IMR-90 (cell line): ENCODE results near the gene CTXN3. TPM values are rescaled to one million over a fixed set of nuclear protein-coding genes. Genes with fewer than 3 reads are reported as not detected.

ENCODE experiments used
- ATAC-seq: fragments of 200-7000 bp; cut with Tn5 transposase; 2 replicates; pipeline ENCODE4 v1.9.1; 2020; ENCODE audit warnings: low read depth, mild to moderate bottlenecking, moderate library complexity
- BruUV-seq: library from RNA; stranded (reverse); fragments of 400-500 nt; replicated peaks from 2 replicates; lab custom pipeline; 2021; lab: Mats Ljungman, UMichigan
- CTCF ChIA-PET: fragments of 300-600 bp; formaldehyde crosslinking; extraction: SDS; loops from one replicate; lab custom pipeline; 2021; ENCODE audit warnings: antibody characterized with exemption; lab: Yijun Ruan, JAX
- POLR2A ChIA-PET: fragments of 300-600 bp; sonication (Branson Sonifier 250); formaldehyde crosslinking; loops from one replicate; lab custom pipeline; 2022; ENCODE audit warnings: antibody characterized with exemption; ENCODE audit not compliant: unreplicated experiment; lab: Charles Lee
- DNase-seq: peaks from one replicate; pipeline ENCODE4 v3.0.0; 2013
- H2AFZ ChIP-seq: replicated peaks from 2 replicates; pipeline ENCODE3; 2013; ENCODE audit warnings: low read length, mild to moderate bottlenecking; ENCODE audit not compliant: poor library complexity
- H2AK5ac ChIP-seq: 2 replicates; pipeline ENCODE4 v1.6.1; 2013; ENCODE audit warnings: low read depth, low read length, inconsistent platforms
- H2AK9ac ChIP-seq: replicated peaks from 2 replicates; pipeline ENCODE3; 2013; ENCODE audit warnings: mild to moderate bottlenecking, low read depth, low read length, moderate library complexity; ENCODE audit not compliant: poor library complexity
- H2BK120ac ChIP-seq: 2 replicates; pipeline ENCODE4 v1.6.1; 2013; ENCODE audit warnings: low read depth, low read length, inconsistent platforms
- H2BK15ac ChIP-seq: 3 replicates; pipeline ENCODE4 v1.6.1; 2013; ENCODE audit warnings: low read depth, low read length, inconsistent platforms
- H2BK20ac ChIP-seq: 2 replicates; pipeline ENCODE4 v1.6.1; 2013; ENCODE audit warnings: low read depth, mild to moderate bottlenecking, inconsistent platforms, low read length, moderate library complexity
- H2BK5ac ChIP-seq: 2 replicates; pipeline ENCODE4 v1.6.1; 2013; ENCODE audit warnings: mild to moderate bottlenecking, low read depth, low read length, inconsistent platforms; ENCODE audit not compliant: poor library complexity, severe bottlenecking
- H3K14ac ChIP-seq: replicated peaks from 2 replicates; pipeline ENCODE4 v1.6.1; 2013; ENCODE audit warnings: low read depth, low read length, inconsistent platforms
- H3K18ac ChIP-seq: 2 replicates; pipeline ENCODE4 v1.6.1; 2013; ENCODE audit warnings: low read depth, low read length, control low read depth
- H3K23ac ChIP-seq: 2 replicates; pipeline ENCODE4 v1.6.1; 2013; ENCODE audit warnings: low read depth, low read length, inconsistent platforms
- H3K27ac ChIP-seq: 2 replicates; pipeline ENCODE4 v1.5.1; 2013; ENCODE audit warnings: mild to moderate bottlenecking, control low read depth, low read length; ENCODE audit not compliant: insufficient read depth
- H3K27me3 ChIP-seq: 2 replicates; pipeline ENCODE4 v1.6.1; 2013; ENCODE audit warnings: low read length; ENCODE audit not compliant: control insufficient read depth, insufficient read depth
- H3K36me3 ChIP-seq: 2 replicates; pipeline ENCODE4 v1.6.1; 2013; ENCODE audit warnings: low read length, mixed read lengths; ENCODE audit not compliant: control insufficient read depth, insufficient read depth
- H3K4ac ChIP-seq: 2 replicates; pipeline ENCODE4 v1.6.1; 2013; ENCODE audit warnings: low read depth, low read length, inconsistent platforms
- H3K4me1 ChIP-seq: 2 replicates; pipeline ENCODE4 v1.6.1; 2013; ENCODE audit warnings: low read length, mixed read lengths; ENCODE audit not compliant: control insufficient read depth, insufficient read depth
- H3K4me2 ChIP-seq: 2 replicates; pipeline ENCODE4 v1.6.1; 2013; ENCODE audit warnings: low read depth, mild to moderate bottlenecking, control low read depth, low read length, moderate library complexity
- H3K4me3 ChIP-seq: 2 replicates; pipeline ENCODE4 v1.5.1; 2013; ENCODE audit warnings: low read depth, mild to moderate bottlenecking, control low read depth, low read length, moderate library complexity; ENCODE audit not compliant: insufficient read depth
- H3K56ac ChIP-seq: 2 replicates; pipeline ENCODE4 v1.6.1; 2013; ENCODE audit warnings: low read length, inconsistent platforms; ENCODE audit not compliant: insufficient read depth; ENCODE audit errors: extremely low read depth
- H3K79me1 ChIP-seq, 2 experiments: 2 replicates each; pipeline ENCODE4 v1.6.1; 2013; ENCODE audit warnings: low read length in 2 of 2, inconsistent platforms in 1 of 2, low read depth in 1 of 2
- H3K9ac ChIP-seq: 2 replicates; pipeline ENCODE4 v1.6.1; 2013; ENCODE audit warnings: low read depth, low read length, control low read depth
- H3K9me1 ChIP-seq: 2 replicates; pipeline ENCODE4 v1.6.1; 2013; ENCODE audit warnings: low read length, inconsistent platforms; ENCODE audit not compliant: insufficient read depth
- H3K9me3 ChIP-seq: 2 replicates; pipeline ENCODE4 v1.6.1; 2013; ENCODE audit warnings: low read length; ENCODE audit not compliant: control insufficient read depth, insufficient read depth
- H4K20me1 ChIP-seq: 2 replicates; pipeline ENCODE4 v1.6.1; 2013; ENCODE audit warnings: low read length, inconsistent platforms; ENCODE audit not compliant: insufficient read depth
- H4K5ac ChIP-seq: 2 replicates; pipeline ENCODE4 v1.6.1; 2013; ENCODE audit warnings: mild to moderate bottlenecking, low read depth, low read length, control low read depth
- H4K8ac ChIP-seq, 2 experiments: 2 replicates each; pipeline ENCODE4 v1.6.1; 2013; ENCODE audit warnings: low read depth in 2 of 2, low read length in 2 of 2, control low read depth in 1 of 2, inconsistent platforms in 1 of 2
- H4K91ac ChIP-seq: 2 replicates; pipeline ENCODE4 v1.6.1; 2013; ENCODE audit warnings: low read depth, low read length, inconsistent platforms; ENCODE audit not compliant: insufficient read depth
- BHLHE40 ChIP-seq: fragments of 150-350 bp; IDR thresholded peaks from 2 replicates; pipeline ENCODE4 v1.6.1; 2016; ENCODE audit warnings: mild to moderate bottlenecking, low read depth, low read length
- CEBPB ChIP-seq: IDR thresholded peaks from 2 replicates; pipeline ENCODE4 v1.6.1; 2012; ENCODE audit warnings: low read depth, low read length, improper control_type of control experiment
- CHD1 ChIP-seq: IDR thresholded peaks from 2 replicates; pipeline ENCODE4 v1.6.1; 2012; ENCODE audit warnings: low read depth, low read length, improper control_type of control experiment
- CTCF ChIP-seq: conservative IDR thresholded peaks from 2 replicates; pipeline ENCODE4 v1.5.1; 2012; ENCODE audit warnings: mild to moderate bottlenecking, low read depth, low read length, improper control_type of control experiment
- ELK1 ChIP-seq: fragments of 150-350 bp; IDR thresholded peaks from 2 replicates; pipeline ENCODE4 v1.6.1; 2016; ENCODE audit warnings: low read depth, mild to moderate bottlenecking, low read length, moderate library complexity, borderline replicate concordance
- MAFK ChIP-seq: IDR thresholded peaks from 2 replicates; pipeline ENCODE4 v1.6.1; 2012; ENCODE audit warnings: low read depth, low read length, improper control_type of control experiment
- POLR2A ChIP-seq: IDR thresholded peaks from 2 replicates; pipeline ENCODE4 v1.6.1; 2012; ENCODE audit warnings: mild to moderate bottlenecking, low read depth, low read length
- RAD21 ChIP-seq: IDR thresholded peaks from 2 replicates; pipeline ENCODE4 v1.6.1; 2012; ENCODE audit warnings: low read length, improper control_type of control experiment
- RCOR1 ChIP-seq: IDR thresholded peaks from 2 replicates; pipeline ENCODE4 v1.6.1; 2012; ENCODE audit warnings: mild to moderate bottlenecking, low read length, improper control_type of control experiment; ENCODE audit not compliant: insufficient replicate concordance
- RFX5 ChIP-seq: IDR thresholded peaks from 2 replicates; pipeline ENCODE4 v1.8.0; 2012; ENCODE audit warnings: low read depth, mild to moderate bottlenecking, low read length, moderate library complexity
- SMC3 ChIP-seq: fragments of 150-350 bp; IDR thresholded peaks from 2 replicates; pipeline ENCODE4 v1.6.1; 2016; ENCODE audit warnings: low read depth, mild to moderate bottlenecking, antibody characterized with exemption, low read length, moderate library complexity
- WGBS, 2 experiments: methylation state at CpG; one replicate each; pipeline versions ENCODE4 v1.1.5 to v1.1.7; 2013; ENCODE audit warnings: missing lambda C conversion rate in 2 of 2; ENCODE audit not compliant: insufficient read length in 1 of 2; ENCODE audit errors: extremely low coverage in 2 of 2; 5-methylcytosine and 5-hydroxymethylcytosine counted together
- dilution Hi-C: fragments of 300-500 bp; cut with HindIII; formaldehyde crosslinking; loops from one replicate; pipeline ENCODE4 v1.14.3; 2018; ENCODE audit warnings: low sequenced_read_pairs; ENCODE audit not compliant: unreplicated experiment
- in situ Hi-C: fragments of 300-500 bp; cut with MboI; formaldehyde crosslinking; loops from 3 replicates; pipeline ENCODE4 v1.14.3; 2019; ENCODE audit warnings: low sequenced_read_pairs, inconsistent platforms, mixed read lengths
- intact Hi-C: fragments of 100-400 bp; cut with micrococcal nuclease; formaldehyde crosslinking; loops from 2 replicates; pipeline ENCODE4 v1.10.0; 2022
- polyA plus RNA-seq, 3 experiments: library from polyadenylated mRNA; depleted of rRNA; stranded (reverse); fragments of >200 nt; gene quantifications; 2 replicates each; pipeline ENCODE4 v1.2.3, GENCODE V29; 2012; ENCODE audit warnings: low replicate concordance in 1 of 3
- total RNA-seq: library from RNA; depleted of rRNA; stranded (reverse); fragments of >200 nt; gene quantifications from 2 replicates; pipeline ENCODE4 v1.2.3, GENCODE V29; 2012

CTXN3 gene
- total and polyA plus RNA-seq, 2 of the 4 experiments (the other 2 are of a cell fraction), result not detected

DNA sequence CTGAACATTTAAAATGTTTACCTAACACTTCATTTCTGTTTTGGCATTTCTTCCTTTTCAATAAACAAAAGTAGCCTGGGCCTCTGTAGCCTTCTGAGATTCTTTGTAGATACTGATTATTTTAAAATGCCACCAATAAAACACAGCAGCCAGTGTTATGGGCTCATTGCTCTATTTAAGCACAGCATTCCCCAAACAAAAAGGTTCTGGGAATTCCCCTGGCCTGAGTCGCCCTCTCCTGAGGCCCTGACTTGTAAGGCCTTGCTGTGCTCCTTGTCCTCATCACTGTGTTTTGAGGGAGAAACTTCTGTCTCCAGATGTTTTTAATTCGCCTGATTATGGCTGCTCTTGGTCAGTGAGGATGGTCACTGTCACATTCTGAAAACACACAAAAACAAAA is 33.0 kb upstream of the CTXN3 start:
- H2BK120ac ChIP-seq, result no peak overlapping the region
- no peak overlapping the region for H3K4me3 ChIP-seq
- H4K5ac ChIP-seq, result no peak overlapping the region
- H3K4me2 ChIP-seq, result no peak overlapping the region
- H3K9me3 ChIP-seq, result peaks cover 4% of the 10 kb centered on the region
- in situ Hi-C loops, result no loop called here
- H3K4me1 ChIP-seq, result no peaks in the 10 kb centered on the region
- no peak for TF ChIP-seq RFX5
- no peak for TF ChIP-seq BHLHE40
- no peak for TF ChIP-seq CHD1
- no peak for TF ChIP-seq SMC3
- no peak for TF ChIP-seq POLR2A
- TF ChIP-seq MAFK, result no peak
- no peak for TF ChIP-seq RAD21
- no peak for TF ChIP-seq CEBPB
- no peak for TF ChIP-seq ELK1
- TF ChIP-seq CTCF, result no peak
- TF ChIP-seq RCOR1, result no peak
- no peak overlapping the region for H3K4ac ChIP-seq
- intact Hi-C loops, result no loop called here
- H4K91ac ChIP-seq, result no peak overlapping the region
- H3K9me1 ChIP-seq, result no peaks in the 10 kb centered on the region
- H2BK20ac ChIP-seq, result no peak overlapping the region
- CTCF ChIA-PET, result no interaction called here
- H2BK5ac ChIP-seq, result no peak overlapping the region
- H4K20me1 ChIP-seq, result no peaks in the 10 kb centered on the region
- BruUV-seq, result no TSS peak
- ATAC-seq, result peak; percentile 94
- no peaks in the 10 kb centered on the region for H3K79me1 ChIP-seq
- H2AFZ ChIP-seq, result no peak overlapping the region
- H4K8ac ChIP-seq, result no peak overlapping the region
- H2BK15ac ChIP-seq, result no peak overlapping the region
- no peak overlapping the region for H3K23ac ChIP-seq
- DNase-seq, result peak; percentile 15
- dilution Hi-C loops, result no loop called here
- no peak overlapping the region for H3K56ac ChIP-seq
- WGBS, 2 experiments, result no CpG with 5 or more reads among the region's 2 CpGs
- no peak overlapping the region for H3K27ac ChIP-seq
- no peak overlapping the region for H3K9ac ChIP-seq
- H2AK9ac ChIP-seq, result no peak overlapping the region
- no peak overlapping the region for H3K18ac ChIP-seq
- H3K27me3 ChIP-seq, result no peaks in the 10 kb centered on the region
- H3K36me3 ChIP-seq, result no peaks in the 10 kb centered on the region
- no peak overlapping the region for H3K14ac ChIP-seq
- POLR2A ChIA-PET, result no interaction called here
- no peak overlapping the region for H2AK5ac ChIP-seq
